Measurements from ENCODE around the gene KRTCAP3. TPM values are rescaled to one million over a fixed set of nuclear protein-coding genes. Genes with fewer than 3 reads are reported as not detected.
"Not testable (repeated sequence)": the region's sequence is repeated elsewhere in the genome, so short reads cannot be mapped to it uniquely, and the experiment has no call there.

Gene KRTCAP3
- total RNA-seq, 1 donor from 2014 or later: not detected

DNA sequence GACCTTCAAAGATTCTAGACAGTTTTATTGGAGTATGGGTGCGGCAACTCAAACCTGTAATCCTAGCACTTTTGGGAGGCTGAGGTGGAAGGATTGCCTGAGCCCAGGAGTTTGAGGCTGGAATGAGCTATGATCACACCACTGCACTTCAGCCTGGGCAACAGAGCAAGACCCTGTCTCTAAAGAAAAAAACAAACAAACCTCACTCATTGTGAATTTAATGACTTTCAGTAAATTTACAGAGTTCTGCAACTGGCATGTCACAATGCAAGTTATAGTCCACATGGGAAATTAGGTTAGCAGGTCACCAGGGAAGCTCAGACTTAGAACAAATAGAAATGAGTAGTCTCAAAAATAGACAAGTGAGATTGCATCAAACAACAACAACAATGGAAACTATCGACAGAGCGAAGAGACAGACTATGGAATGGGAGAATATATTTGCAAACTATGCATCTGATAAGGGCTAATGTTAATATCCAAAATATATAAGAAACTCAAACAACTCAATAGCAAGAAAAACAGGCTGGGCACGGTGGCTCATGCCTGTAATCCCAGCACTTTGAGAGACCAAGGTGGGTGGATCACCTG is 20.4 kb upstream of the KRTCAP3 start:
- H3K27ac ChIP-seq: no peak overlapping the region
- TF ChIP-seq, protein P1, sequence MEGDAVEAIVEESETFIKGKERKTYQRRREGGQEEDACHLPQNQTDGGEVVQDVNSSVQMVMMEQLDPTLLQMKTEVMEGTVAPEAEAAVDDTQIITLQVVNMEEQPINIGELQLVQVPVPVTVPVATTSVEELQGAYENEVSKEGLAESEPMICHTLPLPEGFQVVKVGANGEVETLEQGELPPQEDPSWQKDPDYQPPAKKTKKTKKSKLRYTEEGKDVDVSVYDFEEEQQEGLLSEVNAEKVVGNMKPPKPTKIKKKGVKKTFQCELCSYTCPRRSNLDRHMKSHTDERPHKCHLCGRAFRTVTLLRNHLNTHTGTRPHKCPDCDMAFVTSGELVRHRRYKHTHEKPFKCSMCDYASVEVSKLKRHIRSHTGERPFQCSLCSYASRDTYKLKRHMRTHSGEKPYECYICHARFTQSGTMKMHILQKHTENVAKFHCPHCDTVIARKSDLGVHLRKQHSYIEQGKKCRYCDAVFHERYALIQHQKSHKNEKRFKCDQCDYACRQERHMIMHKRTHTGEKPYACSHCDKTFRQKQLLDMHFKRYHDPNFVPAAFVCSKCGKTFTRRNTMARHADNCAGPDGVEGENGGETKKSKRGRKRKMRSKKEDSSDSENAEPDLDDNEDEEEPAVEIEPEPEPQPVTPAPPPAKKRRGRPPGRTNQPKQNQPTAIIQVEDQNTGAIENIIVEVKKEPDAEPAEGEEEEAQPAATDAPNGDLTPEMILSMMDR (IDR thresholded peaks at IDR 0.05): no peak
- DNase-seq (ENCODE audit: low spot score in 2 of 2): no peak
- no peaks in the 10 kb centered on the region for H3K9me3 ChIP-seq
- no peaks in the 10 kb centered on the region for H3K4me1 ChIP-seq
- H3K4me3 ChIP-seq: no peak overlapping the region
- intact Hi-C loops (cut with DNase I): no loop called here
- no peaks in the 10 kb centered on the region for H3K27me3 ChIP-seq
- no peaks in the 10 kb centered on the region for H3K36me3 ChIP-seq

DNA sequence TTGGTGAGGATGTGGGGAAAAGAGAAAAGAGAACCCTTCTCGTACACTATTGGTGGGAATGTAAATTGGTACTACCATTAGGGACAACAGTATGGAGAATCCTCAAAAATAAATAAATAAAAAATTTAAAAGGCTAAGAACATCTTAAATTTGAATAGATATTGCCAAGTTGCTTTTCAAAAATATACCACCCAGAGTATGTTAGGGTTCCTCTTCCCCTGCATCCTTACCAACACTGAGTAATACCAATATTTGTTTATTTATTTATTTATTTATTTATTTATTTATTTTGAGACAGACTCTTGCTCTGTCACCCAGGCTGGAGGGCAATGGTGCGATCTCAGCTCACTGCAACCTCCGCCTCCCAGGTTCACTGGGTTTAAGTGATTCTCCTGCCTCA is 19.2 kb upstream of the KRTCAP3 start:
- no peak for DNase-seq (ENCODE audit: low spot score in 2 of 2)
- H3K9me3 ChIP-seq: no peaks in the 10 kb centered on the region
- intact Hi-C loops (cut with DNase I): no loop called here
- TF ChIP-seq, protein P1 (IDR thresholded peaks at IDR 0.05): no peak
- no peaks in the 10 kb centered on the region for H3K4me1 ChIP-seq
- no peak overlapping the region for H3K4me3 ChIP-seq
- H3K36me3 ChIP-seq: no peaks in the 10 kb centered on the region
- no peaks in the 10 kb centered on the region for H3K27me3 ChIP-seq
- H3K27ac ChIP-seq: no peak overlapping the region

DNA sequence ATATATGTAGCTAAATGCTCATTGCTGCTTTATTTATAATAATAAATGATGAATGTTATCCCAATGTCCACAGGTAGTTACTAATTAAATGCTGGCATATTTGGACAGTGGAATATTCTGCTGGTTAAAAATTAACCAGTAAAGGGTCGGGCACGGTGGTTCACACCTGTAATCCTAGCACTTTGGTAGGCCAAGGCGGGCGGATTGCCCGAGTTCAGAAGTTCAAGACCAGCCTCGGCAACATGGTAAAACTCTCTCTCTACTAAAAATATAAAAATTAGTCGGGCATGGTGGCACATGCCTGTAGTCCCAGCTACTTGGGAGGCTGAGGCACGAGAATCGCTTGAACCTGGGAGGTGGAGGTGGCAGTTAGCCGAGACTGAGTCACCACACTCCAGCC is 17.1 kb upstream of the KRTCAP3 start:
- H3K36me3 ChIP-seq; H3K4me1 ChIP-seq; H3K27ac ChIP-seq; H3K4me3 ChIP-seq; intact Hi-C loops (cut with DNase I); H3K27me3 ChIP-seq; H3K9me3 ChIP-seq: not testable (repeated sequence)
- DNase-seq (ENCODE audit: low spot score in 2 of 2): peak in 1 of 2 donors; percentile 18

DNA sequence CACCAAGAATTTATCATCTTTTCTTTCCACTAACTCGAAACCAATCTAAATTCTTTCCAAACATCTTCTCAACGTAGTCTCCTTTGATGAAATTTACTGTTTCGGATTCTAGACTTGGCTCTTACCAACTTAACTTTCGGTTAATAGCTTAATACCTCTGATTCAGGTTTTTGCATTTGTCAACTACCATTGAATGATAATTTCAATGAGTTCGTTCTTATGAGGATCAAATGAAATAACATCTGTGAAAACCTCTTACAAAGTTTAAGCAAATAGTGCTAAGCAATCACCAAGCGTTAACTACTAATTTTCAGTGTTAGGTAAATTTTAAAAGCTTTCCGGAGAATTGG is 14.3 kb upstream of the KRTCAP3 start:
- intact Hi-C loops (cut with DNase I): loop anchor here (1.0 to 2.0 kb wide), 6 partner anchors 19 to 155 kb away; partner anchors contain the start of genes IFT172, MPV17, PPM1G and ZNF512

DNA sequence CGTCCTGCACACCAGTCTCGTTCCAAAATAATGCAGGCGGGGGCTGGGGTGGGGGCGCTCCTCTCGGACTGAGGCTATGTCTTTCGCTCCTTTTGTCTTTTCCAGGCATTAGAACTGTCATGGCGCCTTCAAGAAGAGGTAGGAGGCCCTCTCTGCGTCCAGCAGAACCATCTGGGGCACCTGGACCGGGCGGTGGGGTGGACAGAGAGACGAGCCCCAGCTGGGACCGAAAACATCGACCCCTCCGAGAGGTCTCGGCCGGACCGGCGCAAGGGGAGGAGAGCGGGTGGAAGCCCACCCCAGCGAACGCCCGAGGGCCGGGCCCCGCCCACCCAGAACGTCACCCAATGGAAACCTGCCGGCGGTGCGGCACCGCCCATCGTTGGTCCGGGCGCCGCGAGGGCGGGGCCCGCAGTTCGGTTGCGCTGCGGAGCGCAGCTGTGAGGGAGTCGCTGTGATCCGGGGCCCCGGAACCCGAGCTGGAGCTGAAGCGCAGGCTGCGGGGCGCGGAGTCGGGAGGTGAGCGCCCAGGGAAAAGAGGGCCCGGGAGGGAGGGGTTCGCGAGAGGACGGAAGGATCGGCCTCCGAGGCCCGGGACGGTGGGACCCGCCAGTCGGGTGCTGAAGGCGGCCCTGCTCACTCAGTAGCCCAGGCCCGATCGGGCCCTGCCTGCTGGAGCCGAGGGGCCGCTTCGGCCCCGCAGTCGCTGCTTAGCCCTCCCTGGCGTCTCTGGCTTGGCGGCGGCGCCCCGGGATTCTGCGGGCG is 13.8 kb upstream of the KRTCAP3 start, which contains the start of gene NRBP1:
TSS of gene NRBP1 (plus strand) at position 419 of the 765 bp plus-strand sequence. CDS start 4,643 bp downstream, outside the sequence.
- TF ChIP-seq, protein P1 (IDR thresholded peaks at IDR 0.05): no peak
- no peaks in the 10 kb centered on the region for H3K9me3 ChIP-seq
- H3K27ac ChIP-seq: peak within 1 kb of the TSS; percentile 95 to 99
- peaks cover 16 to 22% of the 10 kb centered on the region in 2 donors for H3K4me1 ChIP-seq
- peak; percentile 58 to 93 for DNase-seq (ENCODE audit: low spot score in 2 of 2)
- H3K4me3 ChIP-seq: peak within 1 kb of the TSS; percentile 93 to 98
- intact Hi-C loops (cut with DNase I): loop anchor here (1.0 to 2.0 kb wide), 6 partner anchors 19 to 154 kb away; partner anchors contain the start of genes IFT172, MPV17, PPM1G and ZNF512
- H3K36me3 ChIP-seq: peaks cover 3% of the 10 kb centered on the region in 2 donors
- H3K27me3 ChIP-seq: no peaks in the 10 kb centered on the region

More for the DNA sequence above, 14.3 kb upstream of the KRTCAP3 start:
- TF ChIP-seq, protein P1 (IDR thresholded peaks at IDR 0.05): no peak
- Histone ChIP-seq H3K4me3 (peak overlapping the region; percentile 93 to 98), H3K9me3 (no peaks in the 10 kb centered on the region), H3K27me3 (no peaks in the 10 kb centered on the region), H3K4me1 (peaks cover 16 to 22% of the 10 kb centered on the region in 2 donors), H3K27ac (peak overlapping the region; percentile 95 to 99), H3K36me3 (no peaks in the 10 kb centered on the region)
- no peak for DNase-seq (ENCODE audit: low spot score in 2 of 2)
